Osteocyte (in vitro differentiated cells): ENCODE results near the gene LYZL2. TPM values are rescaled to one million over a fixed set of nuclear protein-coding genes. Genes with fewer than 3 reads are reported as not detected.
A peak's percentile ranks its signal among the peaks of the same experiment; 100 is the strongest.
"Not testable (repeated sequence)": the region's sequence is repeated elsewhere in the genome, so short reads cannot be mapped to it uniquely, and the experiment has no call there.

ENCODE experiments used
- DNase-seq: peaks from one replicate; pipeline ENCODE4 v3.0.0; 2021; ENCODE audit warnings: mixed read lengths; ENCODE audit not compliant: unreplicated experiment; ENCODE audit errors: extremely low spot score
- H3K27ac Mint-ChIP-seq: one replicate; pipeline ENCODE4 v1.8.0; 2021; ENCODE audit warnings: mild to moderate bottlenecking, mixed read lengths; ENCODE audit not compliant: unreplicated experiment
- H3K27me3 Mint-ChIP-seq: one replicate; pipeline ENCODE4 v1.8.0; 2021; ENCODE audit warnings: mixed read lengths; ENCODE audit not compliant: unreplicated experiment
- H3K36me3 Mint-ChIP-seq: one replicate; pipeline ENCODE4 v1.8.0; 2021; ENCODE audit warnings: mixed read lengths; ENCODE audit not compliant: unreplicated experiment
- H3K4me1 Mint-ChIP-seq: one replicate; pipeline ENCODE4 v1.8.0; 2021; ENCODE audit warnings: mixed read lengths; ENCODE audit not compliant: unreplicated experiment
- H3K4me3 Mint-ChIP-seq: one replicate; pipeline ENCODE4 v1.8.0; 2021; ENCODE audit warnings: mild to moderate bottlenecking, moderate library complexity, mixed read lengths; ENCODE audit not compliant: unreplicated experiment
- H3K9me3 Mint-ChIP-seq: one replicate; pipeline ENCODE4 v1.8.0; 2021; ENCODE audit warnings: mixed read lengths; ENCODE audit not compliant: unreplicated experiment
- long read RNA-seq: library from polyadenylated mRNA; unstranded; transcript quantifications from one replicate; pipeline ENCODE4 v2.0.0, GENCODE V29; 2021
- total RNA-seq: library from RNA; stranded (reverse); gene quantifications from 2 replicates; pipeline ENCODE4 v1.2.1, GENCODE V29; 2021
- TF ChIP-seq, protein P1 (sequence below): fragments of 200-600 bp; sonication (generic); IDR thresholded peaks from 2 replicates; pipeline ENCODE4 v1.5.0; 2021; ENCODE audit warnings: antibody characterized with exemption, mild to moderate bottlenecking, moderate library complexity

The LYZL2 gene
- not detected in 2 replicates for total RNA-seq
- long read RNA-seq = 0 reads

DNA sequence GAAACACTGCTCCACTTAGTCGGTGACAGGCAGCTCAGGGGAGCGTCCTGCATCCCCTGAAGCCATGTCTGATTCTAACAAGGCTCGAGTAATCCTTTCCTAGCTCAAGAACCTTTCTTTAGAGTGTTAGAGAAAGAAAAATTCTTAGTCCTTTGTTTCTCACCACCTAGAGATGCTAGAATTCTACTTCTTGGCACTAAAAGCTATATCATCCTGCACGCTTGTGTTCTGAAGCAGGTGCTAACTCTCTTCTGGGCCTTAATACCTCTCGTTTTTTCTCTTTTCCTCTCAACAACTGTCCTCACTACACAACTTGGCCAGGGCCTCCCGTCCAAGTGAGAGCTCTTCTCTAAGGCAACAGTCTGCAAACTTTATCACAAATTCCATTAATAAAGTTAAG, at the start of gene LYZL2:
Gene LYZL2 (minus strand): TSS at position 101 of the 400 bp plus-strand sequence. CDS start 2,838 bp downstream, outside the sequence.
- TF ChIP-seq, protein P1, sequence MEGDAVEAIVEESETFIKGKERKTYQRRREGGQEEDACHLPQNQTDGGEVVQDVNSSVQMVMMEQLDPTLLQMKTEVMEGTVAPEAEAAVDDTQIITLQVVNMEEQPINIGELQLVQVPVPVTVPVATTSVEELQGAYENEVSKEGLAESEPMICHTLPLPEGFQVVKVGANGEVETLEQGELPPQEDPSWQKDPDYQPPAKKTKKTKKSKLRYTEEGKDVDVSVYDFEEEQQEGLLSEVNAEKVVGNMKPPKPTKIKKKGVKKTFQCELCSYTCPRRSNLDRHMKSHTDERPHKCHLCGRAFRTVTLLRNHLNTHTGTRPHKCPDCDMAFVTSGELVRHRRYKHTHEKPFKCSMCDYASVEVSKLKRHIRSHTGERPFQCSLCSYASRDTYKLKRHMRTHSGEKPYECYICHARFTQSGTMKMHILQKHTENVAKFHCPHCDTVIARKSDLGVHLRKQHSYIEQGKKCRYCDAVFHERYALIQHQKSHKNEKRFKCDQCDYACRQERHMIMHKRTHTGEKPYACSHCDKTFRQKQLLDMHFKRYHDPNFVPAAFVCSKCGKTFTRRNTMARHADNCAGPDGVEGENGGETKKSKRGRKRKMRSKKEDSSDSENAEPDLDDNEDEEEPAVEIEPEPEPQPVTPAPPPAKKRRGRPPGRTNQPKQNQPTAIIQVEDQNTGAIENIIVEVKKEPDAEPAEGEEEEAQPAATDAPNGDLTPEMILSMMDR = no peak
- H3K27me3 Mint-ChIP-seq = peaks cover 7% of the 10 kb centered on the region
- no peaks in the 10 kb centered on the region for H3K4me1 Mint-ChIP-seq
- DNase-seq = peak; percentile 11
- H3K36me3 Mint-ChIP-seq = no peaks in the 10 kb centered on the region
- H3K4me3 Mint-ChIP-seq = no peak within 1 kb of the TSS
- H3K9me3 Mint-ChIP-seq = no peaks in the 10 kb centered on the region
- no peak within 1 kb of the TSS for H3K27ac Mint-ChIP-seq

DNA sequence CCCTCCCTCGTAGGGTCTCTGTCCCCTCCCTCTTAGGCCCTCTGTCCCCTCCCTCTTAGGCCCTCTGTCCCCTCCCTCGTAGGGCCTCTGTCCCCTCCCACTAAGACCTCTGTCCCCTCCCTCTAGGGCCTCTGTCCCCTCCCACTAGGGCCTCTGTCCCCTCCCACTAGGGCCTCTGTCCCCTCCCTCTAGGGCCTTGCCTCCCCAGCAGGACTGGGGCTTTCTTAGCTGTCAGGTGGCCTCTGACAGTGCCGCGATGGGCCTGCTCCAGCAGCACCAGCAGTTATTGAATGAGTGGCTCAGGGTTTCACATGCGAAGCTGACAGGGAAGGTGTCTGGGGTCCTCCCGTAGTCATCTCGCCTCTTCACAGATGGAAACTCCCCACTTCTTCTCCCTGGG, 48.1 kb upstream of the LYZL2 start:
- H3K36me3 Mint-ChIP-seq, H3K9me3 Mint-ChIP-seq, H3K27ac Mint-ChIP-seq, H3K27me3 Mint-ChIP-seq, DNase-seq, H3K4me3 Mint-ChIP-seq: not testable (repeated sequence)
- peaks cover 26% of the 10 kb centered on the region for H3K4me1 Mint-ChIP-seq

- H3K9me3 Mint-ChIP-seq, H3K36me3 Mint-ChIP-seq, H3K4me3 Mint-ChIP-seq, H3K27me3 Mint-ChIP-seq, DNase-seq, H3K27ac Mint-ChIP-seq: not testable (repeated sequence)
- peaks cover 22% of the 10 kb centered on the region for H3K4me1 Mint-ChIP-seq
Measured at GRCh38 chr10:30677146-30677545, 47.6 kb upstream of the LYZL2 start.

GRCh38 chr10:30675791-30676718, 46.5 kb upstream of the LYZL2 start:
- Mint-ChIP-seq H3K4me3 (no peak overlapping the region), H3K36me3 (no peaks in the 10 kb centered on the region), H3K4me1 (peaks cover 16% of the 10 kb centered on the region)

DNA sequence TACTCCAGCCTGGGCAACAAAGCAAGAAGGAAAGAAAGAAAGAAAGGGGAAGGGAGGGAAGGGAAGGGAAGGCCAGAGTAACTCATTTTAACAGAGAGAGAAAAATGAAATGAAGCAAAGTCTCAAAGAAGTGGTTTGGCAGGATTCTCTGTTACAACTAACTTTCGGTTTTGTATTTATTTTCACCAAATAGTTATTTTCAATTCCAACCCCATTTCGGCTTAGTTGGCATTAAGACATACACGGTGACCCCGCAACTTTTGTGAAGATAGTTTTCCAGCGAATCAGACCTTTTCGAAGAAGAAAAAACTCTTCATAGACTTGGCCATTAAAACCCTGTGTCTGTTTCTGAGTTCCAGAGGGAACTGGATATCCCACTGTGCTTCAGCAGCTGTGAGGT, 45.2 kb upstream of the LYZL2 start:
- Mint-ChIP-seq H3K27ac (no peak overlapping the region), H3K9me3 (no peaks in the 10 kb centered on the region), H3K4me1 (peaks cover 16% of the 10 kb centered on the region), H3K36me3 (no peaks in the 10 kb centered on the region), H3K4me3 (no peak overlapping the region), H3K27me3 (no peaks in the 10 kb centered on the region)
- TF ChIP-seq, protein P1 = no peak
- DNase-seq = no peak

More at GRCh38 chr10:30675791-30676718, 46.5 kb upstream of the LYZL2 start:
- no peak for DNase-seq
- TF ChIP-seq, protein P1 = no peak
- H3K27ac Mint-ChIP-seq = no peak overlapping the region
- no peaks in the 10 kb centered on the region for H3K27me3 Mint-ChIP-seq
- peaks cover 3% of the 10 kb centered on the region for H3K9me3 Mint-ChIP-seq

- H3K4me3 Mint-ChIP-seq, H3K36me3 Mint-ChIP-seq, H3K27me3 Mint-ChIP-seq, H3K27ac Mint-ChIP-seq, H3K9me3 Mint-ChIP-seq, DNase-seq: not testable (repeated sequence)
- H3K4me1 Mint-ChIP-seq = peaks cover 16% of the 10 kb centered on the region
Measured at GRCh38 chr10:30673262-30673661, 43.7 kb upstream of the LYZL2 start.

DNA sequence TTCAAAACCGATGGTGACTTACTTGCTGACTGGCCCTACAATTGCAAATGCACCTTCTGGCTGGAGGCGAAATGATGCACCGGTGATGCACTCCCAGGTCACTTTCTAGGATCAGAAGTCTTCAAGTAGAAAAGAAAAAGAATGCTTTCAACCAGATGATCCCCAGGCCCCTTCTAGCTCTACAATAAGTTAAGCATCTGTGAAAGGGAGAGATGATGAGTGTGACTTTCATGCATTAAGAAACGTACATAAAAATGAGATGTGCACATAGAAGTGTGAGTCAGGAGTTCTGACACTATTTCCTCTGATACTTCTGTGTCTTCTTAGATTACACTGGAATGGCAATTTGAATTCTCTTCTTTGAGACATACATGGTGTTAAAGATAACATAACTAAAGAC, 42.8 kb upstream of the LYZL2 start:
- not testable (repeated sequence) for H3K4me3 Mint-ChIP-seq, H3K27ac Mint-ChIP-seq, H3K36me3 Mint-ChIP-seq, H3K9me3 Mint-ChIP-seq, DNase-seq, H3K27me3 Mint-ChIP-seq
- H3K4me1 Mint-ChIP-seq = peaks cover 16% of the 10 kb centered on the region
